H9 (cell line): ENCODE data around the gene VIT. TPM values are rescaled to one million over a fixed set of nuclear protein-coding genes. Genes with fewer than 3 reads are reported as not detected.

ENCODE experiments used
- DNase-seq: peaks from one replicate; pipeline ENCODE4 v3.0.0-alpha.2; 2017
- H2AFZ ChIP-seq: one replicate; pipeline ENCODE4 v1.6.1; 2013; ENCODE audit warnings: mild to moderate bottlenecking, low read length, control low read depth, moderate library complexity
- H2AK5ac ChIP-seq: 2 replicates; pipeline ENCODE4 v1.6.1; 2013; ENCODE audit warnings: low read length, control low read depth, mixed read lengths; ENCODE audit not compliant: insufficient read length
- H2BK120ac ChIP-seq: one replicate; pipeline ENCODE4 v1.6.1; 2013; ENCODE audit warnings: low read depth, mild to moderate bottlenecking, low read length, control low read depth, inconsistent platforms; ENCODE audit not compliant: poor library complexity, severe bottlenecking
- H2BK12ac ChIP-seq: 2 replicates; pipeline ENCODE4 v1.6.1; 2013; ENCODE audit warnings: low read length, control low read depth, mixed read lengths, low read depth; ENCODE audit not compliant: insufficient read length
- H2BK15ac ChIP-seq: 2 replicates; pipeline ENCODE4 v1.6.1; 2013; ENCODE audit warnings: low read depth, low read length, control low read depth
- H2BK20ac ChIP-seq: one replicate; pipeline ENCODE4 v1.6.1; 2013; ENCODE audit warnings: low read depth, mild to moderate bottlenecking, low read length, control low read depth, inconsistent platforms; ENCODE audit not compliant: poor library complexity, severe bottlenecking
- H2BK5ac ChIP-seq: 2 replicates; pipeline ENCODE4 v1.6.1; 2013; ENCODE audit warnings: low read length, control low read depth, mixed read lengths; ENCODE audit not compliant: insufficient read length
- H3K14ac ChIP-seq: 2 replicates; pipeline ENCODE4 v1.6.1; 2013; ENCODE audit warnings: low read length, control low read depth; ENCODE audit not compliant: insufficient read depth
- H3K18ac ChIP-seq: 2 replicates; pipeline ENCODE4 v1.6.1; 2013; ENCODE audit warnings: low read depth, mild to moderate bottlenecking, mixed read lengths, low read length, control low read depth; ENCODE audit not compliant: insufficient read length
- H3K23ac ChIP-seq: 2 replicates; pipeline ENCODE4 v1.6.1; 2013; ENCODE audit warnings: low read length, control low read depth, mixed read lengths, low read depth; ENCODE audit not compliant: insufficient read length
- H3K23me2 ChIP-seq: 2 replicates; pipeline ENCODE4 v1.6.1; 2013; ENCODE audit warnings: low read depth, mild to moderate bottlenecking, mixed read lengths, low read length, control low read depth; ENCODE audit not compliant: insufficient read length, poor library complexity, severe bottlenecking
- H3K27ac ChIP-seq: 2 replicates; pipeline ENCODE4 v1.5.1; 2013; ENCODE audit warnings: low read length, control low read depth, mixed read lengths, low read depth; ENCODE audit not compliant: insufficient read length
- H3K27me3 ChIP-seq: 2 replicates; pipeline ENCODE4 v1.6.1; 2013; ENCODE audit warnings: low read length, control low read depth, inconsistent platforms; ENCODE audit not compliant: insufficient read depth
- H3K4ac ChIP-seq: 2 replicates; pipeline ENCODE4 v1.6.1; 2013; ENCODE audit warnings: low read depth, mild to moderate bottlenecking, control low read depth, inconsistent platforms, low read length, moderate library complexity
- H3K4me1 ChIP-seq: 2 replicates; pipeline ENCODE4 v1.6.1; 2013; ENCODE audit warnings: low read length, control low read depth, inconsistent platforms; ENCODE audit not compliant: insufficient read depth
- H3K4me2 ChIP-seq: 2 replicates; pipeline ENCODE4 v1.6.1; 2013; ENCODE audit warnings: low read length, control low read depth, mixed read lengths; ENCODE audit not compliant: insufficient read length, insufficient read depth
- H3K56ac ChIP-seq: 2 replicates; pipeline ENCODE4 v1.6.1; 2013; ENCODE audit warnings: low read depth, mild to moderate bottlenecking, mixed read lengths, low read length, control low read depth; ENCODE audit not compliant: insufficient read length
- H3K79me1 ChIP-seq: 2 replicates; pipeline ENCODE4 v1.6.1; 2013; ENCODE audit warnings: low read depth, mild to moderate bottlenecking, moderate library complexity, low read length, control low read depth, inconsistent platforms; ENCODE audit not compliant: insufficient read depth, poor library complexity, severe bottlenecking
- H3K79me2 ChIP-seq: 2 replicates; pipeline ENCODE4 v1.6.1; 2013; ENCODE audit warnings: low read length, control low read depth, inconsistent platforms; ENCODE audit not compliant: insufficient read depth
- H3K9ac ChIP-seq: 2 replicates; pipeline ENCODE4 v1.6.1; 2013; ENCODE audit warnings: low read length, control low read depth, mixed read lengths; ENCODE audit not compliant: insufficient read length; ENCODE audit errors: extremely low read depth
- H3K9me3 ChIP-seq: one replicate; pipeline ENCODE4 v1.6.1; 2013; ENCODE audit warnings: low read depth, low read length, inconsistent platforms; ENCODE audit not compliant: control insufficient read depth
- H3T11ph ChIP-seq: one replicate; pipeline ENCODE4 v1.6.1; 2013; ENCODE audit warnings: mild to moderate bottlenecking, low read length, control low read depth, inconsistent platforms
- H4K20me1 ChIP-seq: one replicate; pipeline ENCODE4 v1.6.1; 2013; ENCODE audit not compliant: control insufficient read depth, insufficient read length, insufficient read depth
- H4K5ac ChIP-seq: 2 replicates; pipeline ENCODE4 v1.6.1; 2013; ENCODE audit warnings: low read depth, mild to moderate bottlenecking, mixed read lengths, low read length, control low read depth; ENCODE audit not compliant: insufficient read length
- H4K8ac ChIP-seq: replicated peaks from 2 replicates; pipeline ENCODE4 v1.6.1; 2013; ENCODE audit warnings: low read length, control low read depth, mixed read lengths, low read depth; ENCODE audit not compliant: insufficient read length
- H4K91ac ChIP-seq: 2 replicates; pipeline ENCODE4 v1.6.1; 2013; ENCODE audit warnings: low read depth, mild to moderate bottlenecking, moderate library complexity, mixed read lengths, low read length, control low read depth; ENCODE audit not compliant: insufficient read length
- H3K27ac Mint-ChIP-seq, 3 experiments: 2 replicates in 2 of 3; 3 replicates in 1 of 3; pipeline ENCODE4 v1.8.0; 2020 to 2021; ENCODE audit warnings: mixed read lengths in 3 of 3, mild to moderate bottlenecking in 1 of 3, moderate library complexity in 1 of 3
- H3K27me3 Mint-ChIP-seq: 2 replicates; pipeline ENCODE4 v1.8.0; 2021; ENCODE audit warnings: low read depth, mild to moderate bottlenecking, moderate library complexity, mixed read lengths
- H3K36me3 Mint-ChIP-seq, 3 experiments: 2 replicates in 2 of 3; 3 replicates in 1 of 3; pipeline ENCODE4 v1.8.0; 2020 to 2021; ENCODE audit warnings: low read depth in 3 of 3, mixed read lengths in 3 of 3; ENCODE audit not compliant: insufficient read depth in 1 of 3
- H3K4me1 Mint-ChIP-seq, 2 experiments: 2 replicates each; pipeline ENCODE4 v1.8.0; 2020; ENCODE audit warnings: mixed read lengths in 2 of 2
- H3K4me3 Mint-ChIP-seq, 2 experiments: 2 replicates in 1 of 2; 3 replicates in 1 of 2; pipeline ENCODE4 v1.8.0; 2020 to 2021; ENCODE audit warnings: mild to moderate bottlenecking in 2 of 2, mixed read lengths in 2 of 2, moderate library complexity in 1 of 2
- H3K9me3 Mint-ChIP-seq, 2 experiments: 2 replicates in 1 of 2; 3 replicates in 1 of 2; pipeline ENCODE4 v1.8.0; 2020; ENCODE audit warnings: mild to moderate bottlenecking in 2 of 2, mixed read lengths in 2 of 2, moderate library complexity in 1 of 2
- CTCF ChIP-seq: fragments of 200-600 bp; sonication (generic); conservative IDR thresholded peaks from 3 replicates; pipeline ENCODE4 v1.8.0; 2021; ENCODE audit warnings: antibody characterized with exemption, mild to moderate bottlenecking
- WGBS: extraction: QIAGEN DNeasy Blood & Tissue Kit; methylation state at CpG from one replicate; pipeline ENCODE4 v1.1.7; 2013; ENCODE audit warnings: missing lambda C conversion rate, low lambda C conversion rate, mixed read lengths; ENCODE audit not compliant: insufficient read length; ENCODE audit errors: extremely low coverage; 5-methylcytosine and 5-hydroxymethylcytosine counted together
- total RNA-seq: library from RNA; stranded (reverse); gene quantifications from 2 replicates; pipeline ENCODE4 v1.2.1, GENCODE V29; 2021

VIT gene
- total RNA-seq, 1 experiment from 2014 or later, result 0.15 TPM

- no peak overlapping the region for H4K8ac ChIP-seq
- H3K27me3 ChIP-seq, result no peaks in the 10 kb centered on the region
- H2BK120ac ChIP-seq, result no peak overlapping the region
- no peak overlapping the region for H3K56ac ChIP-seq
- no peaks in the 10 kb centered on the region for H3K36me3 Mint-ChIP-seq
- H2BK5ac ChIP-seq, result no peak overlapping the region
- H3K4me1 ChIP-seq, result no peaks in the 10 kb centered on the region
- no peak overlapping the region for H3K4ac ChIP-seq
- H3K4me2 ChIP-seq, result no peak overlapping the region
- no peak overlapping the region for H2AFZ ChIP-seq
- H3K23ac ChIP-seq, result no peak overlapping the region
- no peak overlapping the region for H2AK5ac ChIP-seq
- no peaks in the 10 kb centered on the region; the same call in 1 of the 2 replicates for H3K27me3 Mint-ChIP-seq
- H3K27ac ChIP-seq, result no peak overlapping the region
- no peak for DNase-seq
- no peaks in the 10 kb centered on the region for H3K9me3 ChIP-seq
- H3K9me3 Mint-ChIP-seq, result peaks cover 2 to 3% of the 10 kb centered on the region in 2 experiments; a peak in 2 of 5 replicates
- H4K91ac ChIP-seq, result no peak overlapping the region
- H2BK20ac ChIP-seq, result no peak overlapping the region
- no peak overlapping the region for H3K4me3 Mint-ChIP-seq
- H2BK15ac ChIP-seq, result no peak overlapping the region
- H3K23me2 ChIP-seq, result no peaks in the 10 kb centered on the region
- H4K5ac ChIP-seq, result no peak overlapping the region
- no peak for TF ChIP-seq CTCF
- H3T11ph ChIP-seq, result no peak overlapping the region
- no peaks in the 10 kb centered on the region for H3K79me2 ChIP-seq
- H3K27ac Mint-ChIP-seq, result no peak overlapping the region
- H3K14ac ChIP-seq, result no peak overlapping the region
- no peaks in the 10 kb centered on the region for H3K79me1 ChIP-seq
- H4K20me1 ChIP-seq, result no peaks in the 10 kb centered on the region
- H3K4me1 Mint-ChIP-seq, result peaks cover 8 to 13% of the 10 kb centered on the region in 2 experiments
- no peak overlapping the region for H3K9ac ChIP-seq
- WGBS, result no CpG with 5 or more reads among the region's 2 CpGs
- no peak overlapping the region for H2BK12ac ChIP-seq
- H3K18ac ChIP-seq, result no peak overlapping the region
Observed at GRCh38 chr2:36663295-36663694, 33.2 kb upstream of the VIT start.
